GM12878 (cell line): ENCODE results near the gene RAC2. TPM values are rescaled to one million over a fixed set of nuclear protein-coding genes. Genes with fewer than 3 reads are reported as not detected.

ENCODE experiments used
- CEBPB ChIP-seq, 2 experiments: fragments of 150-350 bp in 1 of 2; IDR thresholded peaks; 2 replicates each; pipeline ENCODE4 v1.6.1; 2012 to 2014; ENCODE audit warnings: low read depth in 2 of 2, low read length in 2 of 2, borderline replicate concordance in 1 of 2, inconsistent platforms in 1 of 2
- CREM ChIP-seq: IDR thresholded peaks from 2 replicates; pipeline ENCODE4 v1.6.1; 2014; ENCODE audit warnings: antibody characterized with exemption, low read depth
- KAT2A ChIP-seq: conservative IDR thresholded peaks from 2 replicates; pipeline ENCODE4 v1.6.1; 2011; ENCODE audit warnings: low read depth, low read length; ENCODE audit not compliant: control insufficient read depth
- MEF2A ChIP-seq: IDR thresholded peaks from 2 replicates; pipeline ENCODE4 v1.6.1; 2011; ENCODE audit warnings: low read depth, mild to moderate bottlenecking, low read length, moderate library complexity; ENCODE audit not compliant: insufficient read depth
- PAX5 ChIP-seq: IDR thresholded peaks from 2 replicates; pipeline ENCODE4 v1.6.1; 2011; ENCODE audit warnings: low read depth, low read length, borderline replicate concordance
- POLR2AphosphoS2 ChIP-seq: IDR thresholded peaks from 2 replicates; pipeline ENCODE4 v1.6.1; 2011; ENCODE audit warnings: low read depth, mild to moderate bottlenecking, low read length, improper control_type of control experiment, moderate library complexity
- RUNX3 ChIP-seq: IDR thresholded peaks from 2 replicates; pipeline ENCODE4 v1.6.1; 2012; ENCODE audit warnings: low read length, inconsistent platforms
- YY1 ChIP-seq: IDR thresholded peaks from 2 replicates; pipeline ENCODE4 v1.6.1; 2011; ENCODE audit warnings: low read depth, mild to moderate bottlenecking, low read length
- polyA plus RNA-seq, 11 experiments: library from polyadenylated mRNA; depleted of rRNA in 4 of 11; unstranded in 6 of 11; stranded (reverse) in 5 of 11; fragments of >200 nt; fragmentation: Nextera tagmentation in 4 of 11; fragmentation: Illumina TruSeq in 1 of 11; extraction: Ambion mirVana in 4 of 11; extraction: Trizol in 1 of 11; gene quantifications; 1 replicate in 1 of 11; 2 replicates in 10 of 11; pipeline versions ENCODE4 v1.2.1 to v1.2.3, GENCODE V29; 2011 to 2016; ENCODE audit warnings: inconsistent platforms in 2 of 11, missing spikeins in 2 of 11, low read depth in 1 of 11
- total RNA-seq, 4 experiments: library from RNA; depleted of rRNA in 3 of 4; stranded (reverse); fragments of >200 nt in 3 of 4; fragmentation: Illumina TruSeq in 1 of 4; extraction: Trizol in 1 of 4; gene quantifications; 2 replicates each; pipeline versions ENCODE4 v1.2.1 to v1.2.3, GENCODE V29; 2013 to 2021
- TF ChIP-seq, protein P1 (sequence below): IDR thresholded peaks from 2 replicates; pipeline ENCODE4 v1.6.1; 2011; ENCODE audit warnings: borderline replicate concordance, low read depth, mild to moderate bottlenecking, moderate library complexity, low read length; ENCODE audit not compliant: insufficient read depth, poor library complexity, severe bottlenecking
- TF ChIP-seq, protein P2 (sequence below): IDR thresholded peaks from 2 replicates; pipeline ENCODE4 v1.6.1; 2011; ENCODE audit warnings: borderline replicate concordance, low read depth, mild to moderate bottlenecking, moderate library complexity, mixed read lengths, low read length; ENCODE audit not compliant: insufficient read depth; ENCODE audit errors: extremely low read length
- TF ChIP-seq, protein P3 (sequence below): fragments of 450-650 bp; formaldehyde crosslinking; IDR thresholded peaks from 2 replicates; pipeline ENCODE4 v1.4.0; 2020; ENCODE audit warnings: mild to moderate bottlenecking, moderate library complexity

RAC2 gene
- total and polyA plus RNA-seq, 10 of the 15 experiments (the other 5 are each of a cell fraction or from before 2014, with no cell fraction given) = 102 to 386 (median 304) TPM

DNA sequence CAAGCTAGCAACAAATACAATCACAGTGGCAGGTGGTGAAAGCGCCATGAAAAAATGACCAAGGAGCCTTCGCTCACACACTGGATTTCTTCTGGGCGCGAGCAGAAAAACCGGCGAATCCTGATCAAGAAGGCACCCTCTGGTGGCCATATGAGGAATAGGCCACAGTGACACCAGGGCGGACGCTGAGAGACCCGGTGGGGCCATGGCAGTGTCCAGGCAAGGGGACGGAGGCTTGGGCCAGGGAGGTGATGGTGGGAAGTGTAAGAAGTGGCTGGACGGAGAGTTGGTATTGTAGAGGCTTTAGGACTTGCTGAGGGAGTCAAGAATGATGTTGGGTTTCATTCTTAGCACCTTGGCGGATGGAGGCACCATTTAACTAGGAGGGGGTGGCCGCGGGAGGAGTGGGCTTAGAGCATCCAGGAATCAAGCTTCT lies 16.9 kb upstream of the RAC2 start (continued):
- no peak for TF ChIP-seq CEBPB (IDR thresholded peaks at IDR 0.05; ENCODE audit: borderline replicate concordance in 1 of 2, low read depth in 2 of 2, low read length in 2 of 2)
- no peak for TF ChIP-seq MEF2A
- peak; percentile 54; the same call in 1 of the 2 replicates for TF ChIP-seq RUNX3
- TF ChIP-seq CREM = no peak
- no peak for TF ChIP-seq PAX5
- peak; percentile 75; the same call in 1 of the 2 replicates for TF ChIP-seq YY1
- TF ChIP-seq, protein P1, sequence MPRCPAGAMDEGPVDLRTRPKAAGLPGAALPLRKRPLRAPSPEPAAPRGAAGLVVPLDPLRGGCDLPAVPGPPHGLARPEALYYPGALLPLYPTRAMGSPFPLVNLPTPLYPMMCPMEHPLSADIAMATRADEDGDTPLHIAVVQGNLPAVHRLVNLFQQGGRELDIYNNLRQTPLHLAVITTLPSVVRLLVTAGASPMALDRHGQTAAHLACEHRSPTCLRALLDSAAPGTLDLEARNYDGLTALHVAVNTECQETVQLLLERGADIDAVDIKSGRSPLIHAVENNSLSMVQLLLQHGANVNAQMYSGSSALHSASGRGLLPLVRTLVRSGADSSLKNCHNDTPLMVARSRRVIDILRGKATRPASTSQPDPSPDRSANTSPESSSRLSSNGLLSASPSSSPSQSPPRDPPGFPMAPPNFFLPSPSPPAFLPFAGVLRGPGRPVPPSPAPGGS = no peak
- no peak for TF ChIP-seq POLR2AphosphoS2
- TF ChIP-seq, protein P2, sequence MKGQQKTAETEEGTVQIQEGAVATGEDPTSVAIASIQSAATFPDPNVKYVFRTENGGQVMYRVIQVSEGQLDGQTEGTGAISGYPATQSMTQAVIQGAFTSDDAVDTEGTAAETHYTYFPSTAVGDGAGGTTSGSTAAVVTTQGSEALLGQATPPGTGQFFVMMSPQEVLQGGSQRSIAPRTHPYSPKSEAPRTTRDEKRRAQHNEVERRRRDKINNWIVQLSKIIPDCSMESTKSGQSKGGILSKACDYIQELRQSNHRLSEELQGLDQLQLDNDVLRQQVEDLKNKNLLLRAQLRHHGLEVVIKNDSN = no peak
- no peak for TF ChIP-seq KAT2A
- TF ChIP-seq, protein P3, sequence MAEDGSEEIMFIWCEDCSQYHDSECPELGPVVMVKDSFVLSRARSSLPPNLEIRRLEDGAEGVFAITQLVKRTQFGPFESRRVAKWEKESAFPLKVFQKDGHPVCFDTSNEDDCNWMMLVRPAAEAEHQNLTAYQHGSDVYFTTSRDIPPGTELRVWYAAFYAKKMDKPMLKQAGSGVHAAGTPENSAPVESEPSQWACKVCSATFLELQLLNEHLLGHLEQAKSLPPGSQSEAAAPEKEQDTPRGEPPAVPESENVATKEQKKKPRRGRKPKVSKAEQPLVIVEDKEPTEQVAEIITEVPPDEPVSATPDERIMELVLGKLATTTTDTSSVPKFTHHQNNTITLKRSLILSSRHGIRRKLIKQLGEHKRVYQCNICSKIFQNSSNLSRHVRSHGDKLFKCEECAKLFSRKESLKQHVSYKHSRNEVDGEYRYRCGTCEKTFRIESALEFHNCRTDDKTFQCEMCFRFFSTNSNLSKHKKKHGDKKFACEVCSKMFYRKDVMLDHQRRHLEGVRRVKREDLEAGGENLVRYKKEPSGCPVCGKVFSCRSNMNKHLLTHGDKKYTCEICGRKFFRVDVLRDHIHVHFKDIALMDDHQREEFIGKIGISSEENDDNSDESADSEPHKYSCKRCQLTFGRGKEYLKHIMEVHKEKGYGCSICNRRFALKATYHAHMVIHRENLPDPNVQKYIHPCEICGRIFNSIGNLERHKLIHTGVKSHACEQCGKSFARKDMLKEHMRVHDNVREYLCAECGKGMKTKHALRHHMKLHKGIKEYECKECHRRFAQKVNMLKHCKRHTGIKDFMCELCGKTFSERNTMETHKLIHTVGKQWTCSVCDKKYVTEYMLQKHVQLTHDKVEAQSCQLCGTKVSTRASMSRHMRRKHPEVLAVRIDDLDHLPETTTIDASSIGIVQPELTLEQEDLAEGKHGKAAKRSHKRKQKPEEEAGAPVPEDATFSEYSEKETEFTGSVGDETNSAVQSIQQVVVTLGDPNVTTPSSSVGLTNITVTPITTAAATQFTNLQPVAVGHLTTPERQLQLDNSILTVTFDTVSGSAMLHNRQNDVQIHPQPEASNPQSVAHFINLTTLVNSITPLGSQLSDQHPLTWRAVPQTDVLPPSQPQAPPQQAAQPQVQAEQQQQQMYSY (CRISPR knock-in tag) = no peak
- TF ChIP-seq, all 136 proteins: peak for 15
